Transverse colon (tissue), 4 donors: ENCODE data around the gene KNOP1. TPM values are rescaled to one million over a fixed set of nuclear protein-coding genes. Genes with fewer than 3 reads are reported as not detected.

Experiments used
- DNase-seq: peaks from one replicate; pipeline ENCODE4 v3.0.0-alpha.2; 2019
- H3K27ac ChIP-seq, 4 donors: fragments of 200-600 bp; sonication (generic); 2 replicates each; pipeline ENCODE4 v1.5.1; 2016 to 2018; ENCODE audit warnings: inconsistent platforms in 4 of 4
- H3K27me3 ChIP-seq: fragments of 200-600 bp; sonication (generic); 2 replicates; pipeline ENCODE4 v1.5.1; 2017; ENCODE audit warnings: inconsistent platforms
- H3K36me3 ChIP-seq, 4 donors: fragments of 200-600 bp; sonication (generic); 2 replicates each; pipeline ENCODE4 v1.5.1; 2017 to 2019; ENCODE audit warnings: inconsistent platforms in 4 of 4
- H3K4me1 ChIP-seq, 4 donors: fragments of 200-600 bp; sonication (generic); 2 replicates each; pipeline ENCODE4 v1.5.1; 2017 to 2020; ENCODE audit warnings: inconsistent platforms in 4 of 4
- H3K4me3 ChIP-seq, 4 donors: fragments of 200-600 bp; sonication (generic); 1 replicate in 1 of 4; 2 replicates in 3 of 4; pipeline versions ENCODE4 v1.5.1 to v1.6.1; 2017 to 2019; ENCODE audit warnings: inconsistent platforms in 4 of 4
- H3K9me3 ChIP-seq, 2 donors: fragments of 200-600 bp; sonication (generic); 2 replicates each; pipeline ENCODE4 v1.5.1; 2017 to 2019; ENCODE audit warnings: inconsistent platforms in 2 of 2
- CTCF ChIP-seq, 5 experiments: fragments of 200-600 bp in 3 of 5; fragments of 450-650 bp in 2 of 5; sonication (generic) in 3 of 5; IDR thresholded peaks; 1 replicate in 2 of 5; 2 replicates in 3 of 5; pipeline ENCODE4 v1.5.1; 2016 to 2017; ENCODE audit warnings: antibody characterized with exemption in 5 of 5, inconsistent platforms in 3 of 5, mild to moderate bottlenecking in 2 of 5, moderate library complexity in 1 of 5
- EP300 ChIP-seq: sonication (generic); formaldehyde crosslinking; IDR thresholded peaks from one replicate; pipeline ENCODE4 v1.6.1; 2017; ENCODE audit warnings: antibody characterized with exemption, low read depth
- POLR2A ChIP-seq: fragments of 450-650 bp; IDR thresholded peaks from one replicate; pipeline ENCODE4 v1.6.1; 2016; ENCODE audit warnings: antibody characterized with exemption, mild to moderate bottlenecking, moderate library complexity
- POLR2AphosphoS5 ChIP-seq, 3 donors: sonication (generic); formaldehyde crosslinking; IDR thresholded peaks; one replicate each; pipeline ENCODE4 v1.6.1; 2016; ENCODE audit warnings: antibody characterized with exemption in 3 of 3
- WGBS, 2 donors: methylation state at CpG; one replicate each; pipeline ENCODE4 v1.1.5; 2018; ENCODE audit warnings: low coverage in 1 of 2; 5-methylcytosine and 5-hydroxymethylcytosine counted together
- in situ Hi-C, 4 donors: fragments of 200-750 bp; cut with MboI; loops; one replicate each; pipeline versions ENCODE4 v1.15.0 to v1.15.1; 2017; ENCODE audit warnings: low sequenced_read_pairs in 3 of 4, low pct_ligation_motif_present in 1 of 4, low pct_unique_long_range_greater_than_20kb in 1 of 4
- intact Hi-C: fragments of 100-400 bp; cut with DNase I; formaldehyde crosslinking; loops from one replicate; pipeline ENCODE4 v1.15.1; 2023; ENCODE audit warnings: low total_unique reads
- total RNA-seq, 4 donors: library from RNA; depleted of rRNA; stranded (reverse); fragments of >200 nt; gene quantifications; one replicate each; pipeline ENCODE4 v1.1.0, GENCODE V29; 2016

Gene KNOP1
- total RNA-seq, 4 donors from 2014 or later: 4.4 to 25.8 (median 12.7) TPM

- DNase-seq: no peak
- WGBS, 2 donors: 60 to 88% methylated on average over 1 to 3 of the region's 3 CpGs
- TF ChIP-seq CTCF (IDR thresholded peaks at IDR 0.05) (no peak), POLR2AphosphoS5 (IDR thresholded peaks at IDR 0.05) (no peak), POLR2A (no peak), EP300 (no peak)
- Histone ChIP-seq H3K9me3 (no peaks in the 10 kb centered on the region), H3K4me1 (no peaks in the 10 kb centered on the region), H3K36me3 (no peaks in the 10 kb centered on the region), H3K27me3 (no peaks in the 10 kb centered on the region), H3K4me3 (no peak overlapping the region), H3K27ac (no peak overlapping the region)
- intact Hi-C loops (no loop called here), in situ Hi-C loops (no loop called here)
Observed at GRCh38 chr16:19766554-19766884, 48.5 kb upstream of the KNOP1 start.

- Histone ChIP-seq H3K4me1 (no peaks in the 10 kb centered on the region), H3K27ac (no peak overlapping the region), H3K9me3 (no peaks in the 10 kb centered on the region), H3K27me3 (no peaks in the 10 kb centered on the region), H3K4me3 (no peak overlapping the region), H3K36me3 (no peaks in the 10 kb centered on the region)
- WGBS, 2 donors: 46 to 81% methylated on average over 5 to 6 of the region's 6 CpGs
- in situ Hi-C loops: no loop called here
- intact Hi-C loops: no loop called here
- TF ChIP-seq POLR2AphosphoS5 (IDR thresholded peaks at IDR 0.05): no peak
- no peak for TF ChIP-seq EP300
- TF ChIP-seq POLR2A: no peak
- no peak for TF ChIP-seq CTCF (IDR thresholded peaks at IDR 0.05)
- peak; percentile 16 for DNase-seq
Observed at GRCh38 chr16:19765860-19766553, 48.0 kb upstream of the KNOP1 start.

GRCh38 chr16:19760356-19761060 is 42.5 kb upstream of the KNOP1 start:
- no peak overlapping the region for H3K4me3 ChIP-seq
- in situ Hi-C loops: no loop called here

More at GRCh38 chr16:19760356-19761060, 42.5 kb upstream of the KNOP1 start:
- H3K4me1 ChIP-seq: peaks cover 0 to 18% (median 9%) of the 10 kb centered on the region in 4 donors
- 83 to 84% methylated on average over 5 to 7 of the region's 7 CpGs for WGBS, 2 donors
- TF ChIP-seq POLR2A: no peak
- no peak for TF ChIP-seq EP300
- TF ChIP-seq POLR2AphosphoS5 (IDR thresholded peaks at IDR 0.05): no peak
- TF ChIP-seq CTCF (IDR thresholded peaks at IDR 0.05): no peak
- no peak overlapping the region for H3K27ac ChIP-seq
- no peaks in the 10 kb centered on the region for H3K36me3 ChIP-seq
- no peaks in the 10 kb centered on the region for H3K27me3 ChIP-seq
- intact Hi-C loops: no loop called here
- DNase-seq: no peak
- no peaks in the 10 kb centered on the region for H3K9me3 ChIP-seq
